Ascending aorta (tissue), 2 donors: ENCODE data around the gene CAP2. TPM values are rescaled to one million over a fixed set of nuclear protein-coding genes. Genes with fewer than 3 reads are reported as not detected.
"Not testable (repeated sequence)": the region's sequence is repeated elsewhere in the genome, so short reads cannot be mapped to it uniquely, and the experiment has no call there.

ENCODE experiments used
- DNase-seq, 2 donors: peaks; one replicate each; pipeline ENCODE4 v3.0.0-alpha.2; 2019; ENCODE audit warnings: low spot score in 2 of 2
- H3K27ac ChIP-seq, 2 donors: fragments of 200-600 bp; sonication (generic); one replicate each; pipeline ENCODE4 v1.5.1; 2016 to 2017; ENCODE audit warnings: mild to moderate bottlenecking in 1 of 2
- H3K27me3 ChIP-seq: fragments of 200-600 bp; sonication (generic); one replicate; pipeline ENCODE4 v1.5.1; 2017
- H3K36me3 ChIP-seq, 2 donors: fragments of 200-600 bp; sonication (generic); one replicate each; pipeline ENCODE4 v1.5.1; 2016
- H3K4me1 ChIP-seq, 2 donors: fragments of 200-600 bp; sonication (generic); one replicate each; pipeline ENCODE4 v1.5.1; 2016 to 2017; ENCODE audit warnings: mild to moderate bottlenecking in 1 of 2
- H3K4me3 ChIP-seq, 2 donors: fragments of 200-600 bp; sonication (generic); one replicate each; pipeline ENCODE4 v1.5.1; 2016 to 2017; ENCODE audit warnings: mild to moderate bottlenecking in 1 of 2
- H3K9me3 ChIP-seq, 2 donors: fragments of 200-600 bp; sonication (generic); one replicate each; pipeline ENCODE4 v1.5.1; 2016
- intact Hi-C: fragments of 100-400 bp; cut with DNase I; formaldehyde crosslinking; loops from one replicate; pipeline ENCODE4 v1.15.1; 2023
- total RNA-seq: library from RNA; depleted of rRNA; stranded (reverse); fragments of >200 nt; gene quantifications from one replicate; pipeline ENCODE4 v1.1.0, GENCODE V29; 2016
- TF ChIP-seq, protein P1 (sequence below), 3 experiments: fragments of 200-600 bp in 2 of 3; fragments of 450-650 bp in 1 of 3; sonication (generic) in 2 of 3; IDR thresholded peaks; one replicate each; pipeline ENCODE4 v1.5.1; 2016 to 2019; ENCODE audit warnings: antibody characterized with exemption in 3 of 3, mild to moderate bottlenecking in 1 of 3, moderate library complexity in 1 of 3

The CAP2 gene
- total RNA-seq, 1 donor from 2014 or later, result 7.1 TPM

DNA sequence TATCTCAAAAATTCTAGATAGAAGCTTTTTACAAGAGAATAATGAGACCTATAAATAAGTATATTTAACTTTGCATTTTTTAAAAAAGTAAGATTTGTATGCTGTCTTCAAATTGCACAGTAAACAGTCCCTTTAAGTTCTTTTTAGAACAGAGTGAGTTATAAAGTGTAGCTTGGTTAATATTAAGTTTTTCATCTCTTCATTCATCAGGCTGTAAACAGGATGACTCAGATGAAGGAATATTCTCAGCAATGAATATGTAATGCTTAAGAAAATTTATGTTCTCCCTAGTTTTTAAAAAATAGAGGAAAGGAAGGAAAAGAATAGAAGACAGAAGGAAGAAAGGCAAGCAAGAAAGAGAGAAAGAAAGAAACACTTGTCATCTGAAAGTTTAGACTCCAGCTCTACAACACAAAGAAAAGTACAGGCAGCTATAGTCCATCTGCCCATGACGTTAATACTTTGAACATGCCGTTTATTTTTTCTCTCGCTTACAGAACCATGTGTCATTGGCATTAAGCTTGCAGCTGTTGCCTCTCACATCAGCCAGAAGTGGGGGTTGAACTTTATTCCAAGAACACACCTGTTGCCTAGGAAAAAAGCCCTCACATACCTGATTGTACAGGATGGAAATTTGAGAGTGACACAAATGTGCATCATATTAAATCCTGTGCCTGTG is 36.1 kb downstream of the CAP2 start:
- Histone ChIP-seq H3K36me3 (peaks cover 3 to 17% of the 10 kb centered on the region in 2 donors), H3K4me1 (no peaks in the 10 kb centered on the region), H3K27ac (no peak overlapping the region), H3K27me3 (no peaks in the 10 kb centered on the region), H3K4me3 (no peak overlapping the region), H3K9me3 (no peaks in the 10 kb centered on the region)
- intact Hi-C loops, result no loop called here
- TF ChIP-seq, protein P1, sequence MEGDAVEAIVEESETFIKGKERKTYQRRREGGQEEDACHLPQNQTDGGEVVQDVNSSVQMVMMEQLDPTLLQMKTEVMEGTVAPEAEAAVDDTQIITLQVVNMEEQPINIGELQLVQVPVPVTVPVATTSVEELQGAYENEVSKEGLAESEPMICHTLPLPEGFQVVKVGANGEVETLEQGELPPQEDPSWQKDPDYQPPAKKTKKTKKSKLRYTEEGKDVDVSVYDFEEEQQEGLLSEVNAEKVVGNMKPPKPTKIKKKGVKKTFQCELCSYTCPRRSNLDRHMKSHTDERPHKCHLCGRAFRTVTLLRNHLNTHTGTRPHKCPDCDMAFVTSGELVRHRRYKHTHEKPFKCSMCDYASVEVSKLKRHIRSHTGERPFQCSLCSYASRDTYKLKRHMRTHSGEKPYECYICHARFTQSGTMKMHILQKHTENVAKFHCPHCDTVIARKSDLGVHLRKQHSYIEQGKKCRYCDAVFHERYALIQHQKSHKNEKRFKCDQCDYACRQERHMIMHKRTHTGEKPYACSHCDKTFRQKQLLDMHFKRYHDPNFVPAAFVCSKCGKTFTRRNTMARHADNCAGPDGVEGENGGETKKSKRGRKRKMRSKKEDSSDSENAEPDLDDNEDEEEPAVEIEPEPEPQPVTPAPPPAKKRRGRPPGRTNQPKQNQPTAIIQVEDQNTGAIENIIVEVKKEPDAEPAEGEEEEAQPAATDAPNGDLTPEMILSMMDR (IDR thresholded peaks at IDR 0.05), result no peak
- no peak for DNase-seq

DNA sequence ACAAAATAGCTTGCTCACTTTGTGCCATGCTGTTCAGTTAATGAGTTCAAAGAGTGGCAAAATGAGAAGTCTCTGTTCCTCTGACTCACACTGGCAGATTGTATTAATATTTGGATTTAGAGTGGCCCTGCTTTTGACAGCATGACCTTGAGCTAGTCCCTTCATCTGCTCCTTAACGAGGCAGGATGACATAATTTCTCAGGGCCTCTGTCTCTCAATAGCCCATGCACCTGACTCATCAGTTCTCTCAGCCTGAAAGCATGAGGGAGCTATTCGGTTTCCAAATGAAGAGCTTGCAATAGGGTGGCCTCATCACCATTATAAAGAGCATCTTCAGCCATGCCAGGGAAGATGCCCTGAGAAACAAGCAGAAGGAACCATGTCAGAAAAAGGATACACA is 38.2 kb downstream of the CAP2 start:
- DNase-seq, result no peak
- Histone ChIP-seq H3K27me3 (no peaks in the 10 kb centered on the region), H3K4me3 (no peak overlapping the region), H3K4me1 (no peaks in the 10 kb centered on the region), H3K9me3 (no peaks in the 10 kb centered on the region), H3K36me3 (peaks cover 3 to 13% of the 10 kb centered on the region in 2 donors), H3K27ac (no peak overlapping the region)
- intact Hi-C loops, result no loop called here
- TF ChIP-seq, protein P1 (IDR thresholded peaks at IDR 0.05), result no peak

DNA sequence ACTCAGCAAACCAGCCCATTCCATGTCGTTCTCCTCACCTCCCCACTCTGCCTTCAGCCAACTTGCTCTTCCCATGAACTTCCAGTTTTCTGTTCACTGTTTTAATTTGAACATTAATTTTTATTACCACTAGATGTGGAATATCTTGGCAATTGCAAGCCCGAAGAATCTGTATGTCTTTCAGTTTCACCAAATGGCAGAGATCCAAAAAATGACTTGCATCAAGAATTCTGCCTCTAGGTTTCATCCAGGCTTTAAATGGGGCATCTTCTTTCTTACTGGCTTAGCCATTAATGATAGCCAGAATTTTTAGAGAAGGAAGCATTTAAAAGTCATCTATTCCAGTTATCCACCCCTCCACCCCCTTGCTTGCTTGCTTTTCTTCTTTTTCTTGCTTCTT is 39.0 kb downstream of the CAP2 start:
- no peaks in the 10 kb centered on the region for H3K9me3 ChIP-seq
- TF ChIP-seq, protein P1 (IDR thresholded peaks at IDR 0.05), result no peak
- peaks cover 0 to 6% of the 10 kb centered on the region in 2 donors for H3K36me3 ChIP-seq
- no peak for DNase-seq
- intact Hi-C loops, result no loop called here
- no peak overlapping the region for H3K4me3 ChIP-seq
- H3K27ac ChIP-seq, result no peak overlapping the region
- no peaks in the 10 kb centered on the region for H3K4me1 ChIP-seq
- no peaks in the 10 kb centered on the region for H3K27me3 ChIP-seq

DNA sequence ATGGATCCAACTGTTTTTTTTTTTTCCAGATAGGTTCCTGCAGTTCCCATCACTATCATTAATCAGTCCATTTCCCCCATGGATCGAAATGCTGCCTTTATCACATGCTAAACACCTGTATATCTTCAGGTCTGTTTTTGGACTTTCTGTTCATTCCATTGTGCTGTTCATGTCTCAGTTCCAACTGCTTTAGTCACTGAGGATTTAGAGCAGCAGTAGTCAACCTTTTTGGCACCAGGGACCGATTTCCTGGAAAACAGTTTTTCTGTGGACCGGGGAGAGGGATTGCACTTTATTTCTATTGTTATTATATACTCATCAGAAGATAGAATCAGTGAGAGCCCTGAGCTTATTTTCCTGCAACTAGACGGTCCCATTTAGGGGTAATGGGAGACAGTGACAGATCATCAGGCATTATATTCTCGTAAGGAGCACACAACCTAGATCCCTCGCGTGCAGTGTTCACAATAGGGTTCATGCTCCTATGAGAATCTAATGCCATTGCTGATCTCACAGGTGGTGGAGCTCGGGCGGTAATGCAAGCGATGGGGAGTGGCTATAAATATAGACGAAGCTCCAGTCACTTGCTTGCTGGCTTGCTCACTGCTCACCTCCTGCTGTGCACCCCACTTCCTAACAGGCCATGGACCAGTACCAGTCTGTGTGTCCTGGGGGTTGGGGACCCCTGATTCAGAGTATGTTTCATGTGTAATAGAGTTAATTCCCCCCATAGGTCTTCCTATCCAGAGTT is 46.0 kb downstream of the CAP2 start:
- no peak for DNase-seq
- Histone ChIP-seq H3K36me3 (no peaks in the 10 kb centered on the region), H3K4me1 (peaks cover 0 to 10% of the 10 kb centered on the region in 2 donors), H3K9me3 (no peaks in the 10 kb centered on the region), H3K27ac (no peak overlapping the region), H3K4me3 (no peak overlapping the region), H3K27me3 (no peaks in the 10 kb centered on the region)
- intact Hi-C loops, result no loop called here
- TF ChIP-seq, protein P1 (IDR thresholded peaks at IDR 0.05), result no peak

DNA sequence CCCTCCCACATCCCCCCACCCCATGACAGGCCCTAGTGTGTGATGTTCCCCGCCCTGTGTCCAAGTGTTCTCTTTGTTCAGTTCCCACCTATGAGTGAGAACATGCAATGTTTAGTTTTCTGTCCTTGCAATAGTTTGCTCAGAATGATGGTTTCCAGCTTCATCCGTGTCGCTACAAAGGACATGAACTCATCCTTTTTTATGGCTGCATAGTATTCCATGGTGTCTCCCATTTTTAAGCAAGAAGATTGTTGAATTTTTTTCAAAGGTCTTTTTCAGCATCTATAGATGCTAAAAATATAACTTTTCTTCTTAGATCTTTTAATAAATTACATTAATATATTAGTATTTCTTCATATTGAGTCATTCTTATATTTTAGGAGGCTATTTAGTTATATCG is 47.4 kb downstream of the CAP2 start:
- H3K36me3 ChIP-seq, H3K4me3 ChIP-seq, H3K9me3 ChIP-seq, H3K27me3 ChIP-seq, H3K27ac ChIP-seq, intact Hi-C loops, DNase-seq: not testable (repeated sequence)
- H3K4me1 ChIP-seq, result peaks cover 0 to 10% of the 10 kb centered on the region in 2 donors

DNA sequence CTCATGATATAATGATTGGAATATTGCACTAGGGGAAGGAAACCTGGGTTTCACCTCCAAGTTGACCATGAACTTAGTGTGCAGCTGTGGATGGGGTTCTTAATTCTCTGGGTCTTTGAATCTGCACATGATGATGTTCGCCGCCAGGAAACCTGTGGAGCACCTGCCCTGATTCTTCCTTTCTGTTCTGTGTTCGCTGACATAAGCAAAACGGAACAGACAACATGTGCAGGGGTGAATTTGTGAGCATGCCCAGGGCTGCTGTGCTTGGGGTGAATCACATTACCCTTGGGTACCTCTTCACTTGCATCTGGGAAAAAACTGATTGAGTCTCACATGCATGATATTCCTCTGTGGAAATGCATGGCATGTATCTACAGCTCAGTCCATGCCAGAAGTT is 48.8 kb downstream of the CAP2 start:
- TF ChIP-seq, protein P1 (IDR thresholded peaks at IDR 0.05), result no peak
- intact Hi-C loops, result no loop called here
- Histone ChIP-seq H3K9me3 (no peaks in the 10 kb centered on the region), H3K27me3 (no peaks in the 10 kb centered on the region), H3K4me1 (peaks cover 0 to 10% of the 10 kb centered on the region in 2 donors), H3K4me3 (no peak overlapping the region), H3K36me3 (no peaks in the 10 kb centered on the region), H3K27ac (no peak overlapping the region)
- DNase-seq, result no peak
